HEK293T (cell line): Measurements from ENCODE around the gene GSTM4.

Experiments used
- ARNT ChIP-seq: fragments of 450-650 bp; IDR thresholded peaks from 2 replicates; pipeline ENCODE4 v1.6.1; 2017; ENCODE audit warnings: mild to moderate bottlenecking
- FOXM1 ChIP-seq: fragments of 450-650 bp; IDR thresholded peaks from 2 replicates; pipeline ENCODE4 v1.6.1; 2017; ENCODE audit warnings: mild to moderate bottlenecking, borderline replicate concordance
- HDGF ChIP-seq: fragments of 450-650 bp; IDR thresholded peaks from 2 replicates; pipeline ENCODE4 v1.6.1; 2017; ENCODE audit warnings: antibody characterized with exemption, borderline replicate concordance
- SUZ12 ChIP-seq: fragments of 450-650 bp; IDR thresholded peaks from 2 replicates; pipeline ENCODE4 v1.6.1; 2016; ENCODE audit warnings: mild to moderate bottlenecking

GRCh38 chr1:109623601-109624161 is 32.2 kb upstream of the GSTM4 start:
- TF ChIP-seq ARNT (no peak), FOXM1 (no peak), HDGF (no peak), SUZ12 (no peak)
